ENCODE data around the gene PARP15.
"Not testable (repeated sequence)": the region's sequence is repeated elsewhere in the genome, so short reads cannot be mapped to it uniquely, and the experiment has no call there.

PARP15 gene

GRCh38 chr3:122620399-122620798 is 42.9 kb downstream of the PARP15 start:
- DNase-seq, result no peak

GRCh38 chr3:122621112-122621511 is 43.7 kb downstream of the PARP15 start:
- DNase-seq, result no peak

GRCh38 chr3:122623031-122623829 is 45.8 kb downstream of the PARP15 start:
- no peak for DNase-seq

DNA sequence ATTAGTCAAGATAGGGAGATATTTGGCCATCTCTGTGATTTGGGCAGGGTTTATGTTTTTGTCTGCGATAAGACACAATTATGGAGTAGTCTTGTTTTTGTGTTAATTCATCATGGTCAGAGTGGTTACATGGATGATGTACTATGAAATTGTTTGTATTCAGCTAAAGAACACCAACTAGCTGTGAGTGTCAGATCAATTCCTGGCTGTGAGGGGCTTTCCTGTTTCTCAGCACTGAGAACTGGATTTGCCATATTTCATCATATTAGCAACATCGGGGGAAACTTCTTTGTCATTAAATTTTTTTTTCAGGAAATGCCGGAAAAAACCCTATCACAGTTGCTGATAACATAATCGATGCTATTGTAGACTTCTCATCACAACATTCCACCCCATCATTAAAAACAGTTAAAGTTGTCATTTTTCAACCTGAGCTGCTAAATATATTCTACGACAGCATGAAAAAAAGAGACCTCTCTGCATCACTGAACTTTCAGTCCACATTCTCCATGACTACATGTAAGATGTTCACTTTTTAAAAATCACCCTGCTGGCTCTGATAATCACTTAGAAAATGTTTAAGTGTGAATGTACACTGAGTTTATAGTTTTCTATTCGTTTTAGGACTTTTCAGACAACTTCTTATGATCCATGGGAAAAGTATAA is 49.2 kb downstream of the PARP15 start:
- DNase-seq, result no peak

DNA sequence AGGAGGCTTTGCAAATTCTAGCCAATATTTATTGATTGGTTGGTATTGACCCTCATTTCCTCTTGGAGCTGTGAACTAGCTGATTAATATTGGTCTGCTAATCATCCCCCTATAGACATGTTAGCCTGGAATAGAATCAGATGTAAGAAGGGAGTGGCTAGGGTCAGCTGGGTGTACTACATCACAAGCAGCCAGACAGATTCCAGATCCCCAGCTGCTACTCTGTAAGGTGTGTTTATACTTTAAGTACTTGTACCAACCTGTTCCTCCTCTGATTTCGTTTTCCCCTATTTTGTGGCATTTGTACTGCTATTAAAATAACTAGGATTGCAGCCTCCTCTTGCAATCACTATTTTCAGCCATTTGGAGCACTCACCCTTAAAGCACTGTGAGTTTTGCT is 49.9 kb downstream of the PARP15 start:
- DNase-seq, result no peak

- no peak for DNase-seq
Measured at GRCh38 chr3:122628567-122628966, 51.1 kb downstream of the PARP15 start.

- no peak for DNase-seq
Measured at GRCh38 chr3:122629763-122630162, 52.3 kb downstream of the PARP15 start.

DNA sequence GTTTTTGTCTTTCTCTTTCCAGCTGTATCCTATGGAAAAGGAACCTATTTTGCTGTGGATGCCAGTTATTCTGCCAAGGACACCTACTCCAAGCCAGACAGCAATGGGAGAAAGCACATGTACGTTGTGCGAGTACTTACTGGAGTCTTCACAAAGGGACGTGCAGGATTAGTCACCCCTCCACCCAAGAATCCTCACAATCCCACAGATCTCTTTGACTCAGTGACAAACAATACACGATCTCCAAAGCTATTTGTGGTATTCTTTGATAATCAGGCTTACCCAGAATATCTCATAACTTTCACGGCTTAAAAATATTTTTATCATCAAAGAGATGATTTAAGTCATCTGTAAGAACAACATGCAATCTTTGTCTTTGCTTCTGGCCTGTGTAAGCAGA is 58.3 kb downstream of the PARP15 start:
- no peak for DNase-seq

DNA sequence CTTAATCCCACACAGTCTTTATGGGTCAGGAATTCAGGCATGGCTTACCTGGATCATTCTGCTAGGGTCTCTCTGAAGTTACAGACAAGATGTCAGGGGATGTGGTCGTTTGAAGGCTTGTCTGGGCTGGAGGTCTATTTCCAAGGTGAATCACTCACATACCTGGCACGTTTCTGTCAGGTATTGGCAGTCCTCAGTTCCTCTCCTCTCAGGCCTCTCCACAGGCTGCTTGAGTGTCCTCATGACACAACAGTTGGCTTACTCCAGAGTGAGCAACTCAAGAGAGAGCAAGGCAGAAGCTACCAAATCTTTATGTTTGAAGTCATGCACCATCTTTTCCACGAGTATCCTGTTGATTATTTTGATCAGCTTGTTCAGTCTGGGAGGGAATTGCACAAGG is 59.2 kb downstream of the PARP15 start:
- no peak for DNase-seq

DNA sequence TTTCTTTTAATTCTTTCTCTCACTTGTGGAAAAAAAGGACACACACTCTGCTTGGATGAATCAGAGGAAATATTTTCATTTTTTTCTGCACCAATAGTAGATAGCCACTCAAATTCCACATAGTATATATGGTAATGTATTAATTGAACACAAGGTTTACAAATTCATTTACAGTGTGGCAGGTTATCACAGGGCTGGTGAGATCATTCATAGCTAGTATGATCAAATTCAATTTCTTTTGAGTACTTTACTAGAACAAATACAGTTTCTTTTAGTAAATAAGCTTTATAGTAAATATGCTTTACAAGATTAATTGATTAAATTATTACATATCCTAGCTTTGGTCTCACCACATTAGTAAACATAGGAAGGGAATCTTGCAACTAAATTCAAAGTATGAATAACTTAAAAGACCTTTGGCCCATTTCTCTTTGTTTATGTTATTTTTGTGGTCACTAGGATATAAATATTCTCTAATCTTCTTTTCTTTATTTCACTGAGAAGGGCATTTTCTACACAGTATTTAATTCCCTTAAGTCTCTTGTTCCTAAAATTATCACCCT is 63.1 kb downstream of the PARP15 start:
- no peak for DNase-seq

DNA sequence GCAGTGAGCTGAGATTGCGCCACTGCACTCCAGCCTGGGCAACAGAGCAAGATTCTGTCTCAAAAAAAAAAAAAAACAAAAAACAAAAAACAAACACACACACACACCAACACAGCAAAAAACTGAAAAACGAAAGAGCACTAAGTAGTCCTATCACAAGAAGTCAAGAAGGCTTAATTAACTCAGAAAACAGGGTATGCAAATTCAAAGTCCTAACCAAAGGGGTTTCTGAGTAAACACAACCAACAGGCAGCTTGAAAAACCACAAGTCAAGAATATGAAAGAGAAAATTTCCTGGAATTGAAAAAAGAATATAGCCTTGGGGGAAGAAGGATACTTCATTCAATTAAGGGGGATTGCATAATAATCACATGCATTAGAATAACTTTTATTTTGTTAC is 65.5 kb downstream of the PARP15 start:
- no peak for DNase-seq

DNA sequence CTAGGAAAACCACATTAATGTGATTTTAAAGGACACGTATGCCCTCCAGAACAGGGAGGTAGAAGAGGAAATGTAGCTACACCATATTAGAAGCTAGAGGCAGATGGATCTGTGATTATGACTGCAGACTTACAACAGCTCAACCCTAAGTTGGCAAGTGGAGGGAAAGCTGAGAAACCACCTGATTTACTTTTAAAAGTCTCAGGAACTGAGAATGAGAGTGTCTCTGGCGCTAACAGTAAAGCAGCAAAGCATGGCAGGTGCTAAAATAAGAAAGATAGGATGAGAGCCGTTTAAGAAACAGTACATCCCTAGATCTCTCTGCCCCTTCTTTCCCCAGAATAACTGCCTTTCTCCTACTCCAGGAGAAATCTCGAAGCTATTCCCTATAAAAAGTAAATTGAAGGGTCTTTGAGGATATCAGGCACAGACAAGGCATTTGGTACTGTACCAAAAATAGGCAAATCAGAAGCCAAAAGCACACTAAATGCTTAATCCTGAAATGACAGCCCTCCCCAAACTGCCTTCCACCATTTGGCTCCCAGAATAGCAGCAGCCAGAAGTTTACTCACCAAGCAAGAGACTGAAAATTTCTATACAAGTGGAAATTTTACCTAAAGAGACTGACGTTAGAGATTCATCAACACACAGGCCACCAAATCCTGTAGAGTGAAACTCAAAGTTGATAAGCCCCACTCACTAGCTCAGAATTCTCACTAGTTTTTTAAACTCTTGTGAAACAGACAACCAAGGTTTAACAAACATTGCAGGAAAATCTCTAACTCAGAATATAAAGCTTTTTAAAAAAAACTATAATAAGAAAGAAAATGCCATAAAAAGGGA is 68.9 kb downstream of the PARP15 start:
- no peak for DNase-seq

DNA sequence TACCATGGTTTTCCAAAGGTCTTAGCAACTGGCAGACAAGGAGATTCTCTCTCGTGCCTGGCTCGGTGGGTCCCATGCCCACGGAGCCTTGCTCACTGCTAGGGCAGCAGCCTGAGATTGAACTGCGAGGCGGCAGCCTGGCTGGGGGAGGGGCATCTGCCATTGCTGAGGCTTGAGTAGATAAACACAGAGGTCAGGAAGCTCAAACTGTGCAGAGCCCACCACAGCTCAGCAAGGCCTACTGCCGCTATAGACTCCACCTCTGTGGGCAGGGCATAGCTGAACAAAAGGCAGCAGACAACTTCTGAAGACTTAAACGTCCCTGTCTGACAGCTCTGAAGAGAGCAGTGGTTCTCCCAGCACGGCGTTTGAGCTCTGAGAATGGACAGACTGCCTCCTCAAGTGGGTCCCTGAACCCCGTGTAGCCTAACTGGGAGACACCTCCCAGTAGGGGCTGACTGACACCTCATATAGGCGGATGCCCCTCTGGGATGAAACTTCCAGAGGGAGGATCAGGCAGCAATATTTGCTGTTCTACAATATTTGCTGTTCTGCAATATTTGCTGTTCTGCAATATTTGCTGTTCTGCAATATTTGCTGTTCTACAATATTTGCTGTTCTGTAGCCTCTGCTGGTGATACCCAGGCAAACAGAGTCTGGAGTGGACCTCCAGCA is 73.9 kb downstream of the PARP15 start:
- DNase-seq, result not testable (repeated sequence)

GRCh38 chr3:122651962-122652361 is 74.5 kb downstream of the PARP15 start:
- not testable (repeated sequence) for DNase-seq

DNA sequence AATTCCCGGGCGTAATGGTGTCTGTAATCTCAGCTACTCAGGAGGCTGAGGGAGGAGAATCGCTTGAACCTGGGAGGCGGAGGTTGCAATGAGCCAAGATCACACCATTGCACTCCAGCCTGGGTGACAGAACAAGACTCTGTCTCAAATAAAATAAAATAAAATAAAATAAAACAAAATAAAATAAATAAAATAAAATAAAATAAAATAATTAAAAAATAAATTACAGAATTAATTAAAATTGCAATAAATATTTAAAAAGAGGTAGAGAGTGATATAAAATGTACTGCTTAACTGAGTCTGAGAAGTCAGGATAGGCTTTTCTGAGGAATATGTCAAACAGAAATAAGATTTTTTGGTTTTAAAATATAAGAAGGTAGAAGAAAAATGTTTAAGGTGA is 80.9 kb downstream of the PARP15 start:
- not testable (repeated sequence) for DNase-seq

DNA sequence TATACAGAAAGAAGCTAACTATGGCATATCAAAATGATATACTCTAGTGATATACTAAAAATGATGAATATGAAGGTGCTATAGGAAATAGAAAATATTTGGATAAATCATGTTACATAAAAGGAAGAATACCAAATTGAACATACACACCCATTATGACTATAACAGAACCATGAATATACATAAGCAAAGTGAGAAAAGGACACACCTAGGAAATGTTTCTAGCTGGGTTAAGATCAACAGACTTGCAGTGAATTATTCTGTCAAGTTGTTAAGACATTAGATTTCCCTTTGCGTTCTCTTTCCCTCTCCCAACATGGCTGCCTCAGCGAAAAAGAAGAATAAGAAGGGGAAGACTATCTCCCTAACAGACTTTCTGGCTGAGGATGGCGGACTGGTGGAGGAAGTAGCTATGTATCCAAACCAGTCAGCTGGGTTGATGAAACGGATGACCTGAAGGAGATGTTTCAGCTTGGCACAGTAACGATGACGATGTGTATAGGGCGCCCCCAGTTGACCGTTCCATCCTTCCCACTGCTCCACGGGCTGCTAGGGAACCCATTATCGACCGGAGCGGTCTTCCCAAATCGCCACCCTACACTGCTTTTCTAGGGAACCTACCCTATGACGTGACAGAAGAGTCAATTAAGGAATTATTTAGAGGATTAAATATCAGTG is 83.0 kb downstream of the PARP15 start:
- DNase-seq, result no peak

DNA sequence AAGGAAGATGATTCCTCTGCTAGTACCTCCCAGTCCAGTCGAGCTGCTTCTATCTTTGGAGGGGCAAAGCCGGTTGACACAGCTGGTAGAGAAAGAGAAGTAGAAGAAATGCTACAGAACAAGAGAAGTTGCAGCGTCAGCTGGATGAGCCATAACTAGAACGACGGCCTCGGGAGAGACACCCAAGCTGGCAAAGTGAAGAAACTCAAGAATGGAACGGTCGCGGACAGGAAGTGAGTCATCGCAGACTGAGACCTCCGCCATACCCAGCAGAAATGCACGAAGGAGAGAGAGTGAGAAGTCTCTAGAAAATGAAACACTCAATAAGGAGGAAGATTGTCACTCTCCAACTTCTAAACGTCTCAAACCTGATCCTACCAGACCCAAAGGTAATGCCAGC is 84.2 kb downstream of the PARP15 start:
- DNase-seq, result no peak

GRCh38 chr3:122662505-122662904 is 85.1 kb downstream of the PARP15 start:
- DNase-seq, result no peak

DNA sequence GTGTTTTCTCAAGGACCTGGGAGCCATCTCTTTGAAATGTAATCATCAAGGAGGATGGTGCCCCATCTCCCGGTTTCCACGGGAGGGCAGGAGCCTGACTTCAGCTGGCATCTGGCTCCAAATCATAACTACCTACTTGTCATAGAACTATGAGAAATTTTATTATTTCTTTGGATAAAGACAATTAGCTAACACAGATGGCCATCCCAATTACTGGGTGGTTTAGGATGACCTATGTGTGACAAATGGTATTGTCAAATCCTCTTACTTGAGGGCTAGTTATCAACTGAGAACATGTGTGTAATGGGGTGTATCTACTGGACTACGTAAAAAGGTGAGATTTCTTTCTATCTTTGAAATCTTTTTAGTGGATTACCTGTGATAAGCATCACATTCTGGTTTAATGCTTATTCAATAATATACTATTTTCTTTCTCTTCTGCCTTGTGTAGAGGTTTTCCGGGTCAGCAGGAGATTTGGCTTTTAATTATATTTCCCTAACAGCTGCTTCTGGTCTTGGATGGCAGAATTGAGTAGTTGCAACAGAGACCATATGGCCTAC is 87.9 kb downstream of the PARP15 start:
- DNase-seq, result no peak

DNA sequence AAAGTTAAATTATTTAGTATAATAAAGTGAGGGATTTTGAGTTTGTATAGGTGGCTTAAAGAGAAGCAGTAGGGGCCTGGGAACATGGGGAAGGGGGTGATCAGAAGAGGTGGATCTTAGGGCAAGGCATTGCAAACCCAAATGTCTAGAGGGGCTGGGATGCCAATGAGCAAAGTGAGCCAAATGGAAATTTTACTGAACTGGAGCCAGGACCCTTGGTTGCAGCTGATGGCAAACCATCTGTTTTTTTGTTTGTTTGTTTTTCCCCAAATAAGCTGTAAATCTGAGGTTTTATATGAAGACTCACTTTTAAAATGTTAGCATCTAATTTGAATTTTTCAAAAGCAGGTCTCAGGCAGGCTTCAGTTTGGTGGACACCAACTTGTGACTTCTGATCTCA is 88.4 kb downstream of the PARP15 start:
- no peak for DNase-seq

GRCh38 chr3:122668930-122669730 is 91.7 kb downstream of the PARP15 start:
- no peak for DNase-seq

All from NCI-H1436 (cell line).